Mucosa of descending colon (tissue), 3 donors: ENCODE data around the gene TENM4. TPM values are rescaled to one million over a fixed set of nuclear protein-coding genes. Genes with fewer than 3 reads are reported as not detected.

Experiments
- ATAC-seq: fragments of 200-7000 bp; cut with Tn5 transposase; one replicate; pipeline ENCODE4 v1.9.1; 2020; ENCODE audit warnings: mild to moderate bottlenecking, moderate library complexity
- DNase-seq, 3 donors: peaks; one replicate each; pipeline ENCODE4 v3.0.0-alpha.2; 2020
- H3K36me3 ChIP-seq: fragments of 200-600 bp; one replicate; pipeline ENCODE4 v1.8.0; 2021; ENCODE audit warnings: low read depth, mild to moderate bottlenecking
- H3K4me1 ChIP-seq: fragments of 200-600 bp; one replicate; pipeline ENCODE4 v1.8.0; 2021; ENCODE audit warnings: low read depth, mild to moderate bottlenecking
- H3K4me3 ChIP-seq: fragments of 200-600 bp; one replicate; pipeline ENCODE4 v1.8.0; 2021; ENCODE audit warnings: mild to moderate bottlenecking
- H3K9me3 ChIP-seq: fragments of 200-600 bp; one replicate; pipeline ENCODE4 v1.8.0; 2021; ENCODE audit warnings: mild to moderate bottlenecking
- CTCF ChIP-seq: fragments of 200-600 bp; IDR thresholded peaks from one replicate; pipeline ENCODE4 v1.8.0; 2022; ENCODE audit warnings: antibody characterized with exemption, mild to moderate bottlenecking
- intact Hi-C, 2 donors: fragments of 100-400 bp; cut with DNase I in 1 of 2; cut with micrococcal nuclease in 1 of 2; formaldehyde crosslinking; loops; one replicate each; pipeline versions ENCODE4 v1.11.0 to v1.11.1; 2022; cut with DNase I, micrococcal nuclease
- total RNA-seq, 3 donors: library from RNA; stranded (reverse); fragmentation: NEBNext Ultra II Directional in 2 of 3; extraction: Animal tissue kit (Norgen Biotek cat#: 25700) in 2 of 3; gene quantifications; one replicate each; pipeline versions ENCODE4 v1.2.1 to v1.2.4, GENCODE V29; 2021 to 2023
- donor health status: DM: no; HTN: no; CAD: no; lungs with moderate emphysema.
- donor health status: DM: no; HTN: no; CAD: no.
- donor health status: DM: no; HTN: yes; CAD: no.

The TENM4 gene
- total RNA-seq, 3 donors from 2014 or later = 0.70 to 1.6 (median 1.2) TPM

- no peaks in the 10 kb centered on the region for H3K36me3 ChIP-seq
- TF ChIP-seq CTCF = no peak
- no peak overlapping the region for H3K4me3 ChIP-seq
- H3K4me1 ChIP-seq = no peaks in the 10 kb centered on the region
- no peak for ATAC-seq
- no peak for DNase-seq
- H3K9me3 ChIP-seq = no peaks in the 10 kb centered on the region
- intact Hi-C loops = no loop called here
These were observed 125.7 kb downstream of the TENM4 start for GRCh38 chr11:79314906-79315689.

DNA sequence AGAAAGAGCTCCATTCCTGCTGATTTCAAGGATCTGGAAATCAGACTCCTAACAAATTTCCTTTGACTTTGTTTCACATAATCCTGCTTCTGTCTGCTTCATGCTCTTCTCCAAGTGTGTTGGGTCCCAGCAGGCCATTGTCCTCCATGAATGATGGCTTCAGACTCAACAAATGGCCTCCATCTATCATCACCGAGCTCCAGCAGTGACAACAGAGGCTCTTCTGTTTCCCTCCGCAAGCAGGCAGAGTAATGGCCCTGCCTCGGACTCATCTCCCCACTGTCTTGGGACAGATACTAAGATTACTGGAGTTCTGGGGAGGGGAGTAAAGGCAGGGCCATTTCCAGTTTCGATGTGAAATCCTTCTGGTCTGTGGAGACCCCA, 127.3 kb downstream of the TENM4 start:
- no peak for TF ChIP-seq CTCF
- Histone ChIP-seq H3K9me3 (no peaks in the 10 kb centered on the region), H3K4me3 (no peak overlapping the region), H3K4me1 (no peaks in the 10 kb centered on the region), H3K36me3 (no peaks in the 10 kb centered on the region)
- ATAC-seq (no peak), DNase-seq (no peak)
- intact Hi-C loops = no loop called here

DNA sequence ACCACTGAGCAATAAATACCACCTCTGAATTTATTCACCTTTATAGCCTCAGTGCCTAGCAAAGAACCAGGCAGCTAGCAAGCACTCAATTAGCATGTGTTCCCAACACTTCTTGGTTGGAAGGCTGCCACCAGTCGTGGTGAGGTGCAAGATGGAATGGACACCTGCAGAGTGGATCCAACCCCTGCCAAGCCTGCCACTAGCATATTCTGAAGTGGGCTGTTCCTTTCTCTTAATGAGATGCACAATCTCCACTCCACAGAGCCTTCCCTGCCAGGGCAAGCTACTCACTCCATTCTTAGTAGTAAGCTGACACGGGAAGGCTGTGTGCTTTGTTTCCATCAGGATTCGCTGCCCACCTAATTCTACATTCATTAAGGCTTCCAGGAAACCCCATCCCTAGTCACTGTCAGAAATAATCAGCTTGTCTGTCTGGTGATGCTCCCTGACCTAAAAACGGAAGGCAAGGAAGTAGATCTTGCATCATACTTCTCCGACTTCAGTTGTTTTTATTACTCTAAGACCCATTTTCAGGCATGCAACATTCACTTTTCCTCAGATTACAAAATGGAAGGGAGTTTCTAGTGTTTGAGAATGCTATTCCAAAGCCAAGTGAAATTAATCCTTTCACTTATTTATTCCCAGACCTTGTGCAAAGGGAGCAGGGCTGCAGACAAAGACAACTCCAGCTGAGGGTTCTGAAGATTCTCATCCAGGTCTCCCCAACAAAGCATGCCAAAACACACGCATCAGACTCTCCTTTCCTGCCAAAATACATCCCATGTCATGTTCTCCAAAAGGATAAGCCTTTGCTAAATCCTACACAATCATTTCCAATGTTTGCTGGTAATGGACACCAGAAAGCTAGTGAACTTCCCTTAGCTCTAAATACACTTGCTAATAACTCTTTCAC, 128.0 kb downstream of the TENM4 start:
- H3K9me3 ChIP-seq = no peaks in the 10 kb centered on the region
- H3K4me3 ChIP-seq = no peak overlapping the region
- intact Hi-C loops = no loop called here
- H3K36me3 ChIP-seq = no peaks in the 10 kb centered on the region
- ATAC-seq (no peak), DNase-seq (no peak)
- no peaks in the 10 kb centered on the region for H3K4me1 ChIP-seq
- no peak for TF ChIP-seq CTCF

GRCh38 chr11:79311461-79311860, 129.4 kb downstream of the TENM4 start:
- peak; percentile 56 for ATAC-seq
- no peak overlapping the region for H3K4me3 ChIP-seq
- no peaks in the 10 kb centered on the region for H3K4me1 ChIP-seq
- intact Hi-C loops = no loop called here
- peak in 1 of 3 donors; percentile 7 for DNase-seq
- TF ChIP-seq CTCF = no peak
- no peaks in the 10 kb centered on the region for H3K36me3 ChIP-seq
- H3K9me3 ChIP-seq = no peaks in the 10 kb centered on the region

DNA sequence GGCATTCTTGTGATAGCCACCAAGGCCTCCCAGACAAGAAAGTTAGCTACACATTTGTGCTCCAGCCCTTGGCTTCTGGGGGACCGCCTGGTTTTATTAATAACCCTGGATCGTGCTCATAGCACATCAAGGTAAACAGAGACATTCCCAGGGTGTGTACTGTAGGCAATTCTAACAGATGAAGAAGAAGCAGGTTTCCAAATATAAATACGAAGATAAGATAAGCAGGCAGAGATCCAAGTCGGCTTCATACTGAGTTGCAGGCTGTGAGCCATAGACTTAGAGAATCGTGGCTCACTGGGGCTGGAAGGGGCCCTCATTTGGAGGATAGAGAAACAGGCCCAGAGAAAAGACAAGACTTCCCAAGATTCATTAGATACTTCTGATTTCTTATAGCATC, 131.4 kb downstream of the TENM4 start:
- intact Hi-C loops = no loop called here
- no peak for TF ChIP-seq CTCF
- Histone ChIP-seq H3K9me3 (no peaks in the 10 kb centered on the region), H3K36me3 (no peaks in the 10 kb centered on the region), H3K4me1 (no peaks in the 10 kb centered on the region), H3K4me3 (no peak overlapping the region)
- ATAC-seq (no peak), DNase-seq (no peak)
